Hematopoietic multipotent progenitor cell treated with erythropoietin and hydrocortisone succinate and interleukin-3 and kit ligand, for 17 days (in vitro differentiated cells): ENCODE measurements around the gene TMCC2.
A peak's percentile ranks its signal among the peaks of the same experiment; 100 is the strongest.

Experiments
- DNase-seq: peaks from one replicate; pipeline ENCODE4 v3.0.0-alpha.2; 2015; ENCODE audit warnings: low spot score

The TMCC2 gene

DNA sequence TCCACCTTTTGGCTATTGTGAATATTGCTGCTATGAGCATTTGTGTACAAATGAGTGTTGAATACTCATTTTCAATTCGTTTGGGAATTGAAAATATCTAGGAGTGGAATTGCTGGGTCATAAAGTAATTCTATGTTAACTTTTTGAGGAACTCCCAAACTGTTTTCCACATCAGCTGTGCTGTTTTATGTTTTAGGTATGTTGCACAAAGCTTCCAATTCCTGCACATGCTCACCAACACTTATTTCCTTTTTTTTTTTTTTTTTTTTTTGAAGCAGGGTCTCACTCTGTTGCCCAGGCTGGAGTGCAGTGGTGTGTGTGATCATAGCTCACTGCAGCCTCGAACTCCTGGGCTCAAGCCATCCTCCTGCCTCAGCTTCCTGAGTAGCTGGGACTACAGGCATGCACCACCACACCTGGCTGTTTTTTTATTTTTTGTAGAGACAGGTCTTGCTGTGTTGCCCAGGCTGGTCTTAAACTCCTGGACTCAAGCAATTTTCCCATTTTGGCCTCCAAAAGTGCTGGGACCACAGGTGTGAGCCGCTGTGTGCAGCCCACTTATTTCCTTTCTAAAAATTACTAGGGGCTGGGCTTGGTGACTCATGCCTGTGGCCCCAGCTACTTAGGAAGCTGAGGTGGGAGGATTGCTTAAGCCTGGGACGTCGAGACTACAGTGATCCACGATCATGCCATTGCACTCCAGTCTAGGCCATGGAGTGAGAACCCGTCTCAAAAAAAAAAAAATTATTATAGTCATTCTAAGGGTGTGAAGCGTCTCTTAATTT, 33.4 kb downstream of the TMCC2 start:
- DNase-seq, result peak; percentile 58

DNA sequence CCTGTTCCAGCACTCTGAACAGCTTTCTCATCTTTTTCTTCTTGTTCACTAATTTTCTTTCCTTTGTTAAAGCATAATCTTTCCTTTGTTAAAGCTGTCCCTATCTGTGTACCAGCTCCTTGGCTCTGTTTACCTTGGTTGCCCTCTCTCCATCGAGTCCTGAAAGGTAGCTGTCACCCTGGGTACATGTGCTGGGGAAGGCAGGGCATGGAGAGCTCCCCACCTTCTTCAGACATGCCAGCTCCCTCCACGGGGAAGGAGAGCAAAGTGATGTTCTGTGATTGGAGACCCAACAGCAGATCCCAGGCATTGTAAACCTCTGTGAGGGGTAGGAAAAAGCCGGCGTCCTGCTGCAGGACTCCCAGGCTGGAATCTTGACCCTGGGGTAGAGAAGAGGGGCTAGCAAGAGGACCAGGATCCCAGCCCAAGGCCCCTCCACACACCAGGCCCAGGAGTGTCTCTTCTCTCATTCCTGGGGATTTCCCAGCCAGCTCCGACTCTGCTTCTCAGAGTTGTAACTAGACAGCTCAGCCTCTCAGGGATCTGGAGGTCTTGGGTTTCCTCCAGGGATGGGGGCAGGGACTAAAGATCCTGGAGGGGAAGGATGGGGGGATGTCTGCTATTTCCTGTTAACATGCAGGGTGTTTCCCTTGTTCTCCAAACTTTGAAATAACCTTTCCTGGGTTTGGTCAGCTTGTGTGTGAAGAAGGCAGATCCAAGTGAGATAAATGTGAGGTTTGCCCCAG, 34.4 kb downstream of the TMCC2 start:
- DNase-seq, result peak; percentile 71

DNA sequence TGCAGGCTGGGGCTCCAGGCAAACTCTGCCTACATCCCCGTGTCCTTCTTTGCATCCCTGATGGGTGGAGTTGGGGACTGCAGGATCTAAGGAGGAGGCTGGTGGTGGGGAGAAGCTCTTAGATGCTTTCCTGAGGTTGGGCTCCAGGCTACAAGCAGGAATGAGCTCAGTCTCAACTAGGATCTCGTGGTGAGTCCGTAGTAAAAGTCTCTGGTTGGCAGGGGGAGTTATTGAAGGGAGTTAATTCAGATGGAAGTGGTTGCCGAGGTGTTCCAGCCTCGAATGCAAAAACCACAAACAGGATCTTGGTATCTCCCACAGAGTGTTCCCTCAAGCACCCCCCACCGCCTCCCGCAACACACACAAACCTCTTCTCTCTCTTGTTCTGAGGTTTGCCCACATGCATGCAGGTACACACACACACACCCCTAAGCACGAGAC, 35.0 kb downstream of the TMCC2 start:
- DNase-seq, result no peak

DNA sequence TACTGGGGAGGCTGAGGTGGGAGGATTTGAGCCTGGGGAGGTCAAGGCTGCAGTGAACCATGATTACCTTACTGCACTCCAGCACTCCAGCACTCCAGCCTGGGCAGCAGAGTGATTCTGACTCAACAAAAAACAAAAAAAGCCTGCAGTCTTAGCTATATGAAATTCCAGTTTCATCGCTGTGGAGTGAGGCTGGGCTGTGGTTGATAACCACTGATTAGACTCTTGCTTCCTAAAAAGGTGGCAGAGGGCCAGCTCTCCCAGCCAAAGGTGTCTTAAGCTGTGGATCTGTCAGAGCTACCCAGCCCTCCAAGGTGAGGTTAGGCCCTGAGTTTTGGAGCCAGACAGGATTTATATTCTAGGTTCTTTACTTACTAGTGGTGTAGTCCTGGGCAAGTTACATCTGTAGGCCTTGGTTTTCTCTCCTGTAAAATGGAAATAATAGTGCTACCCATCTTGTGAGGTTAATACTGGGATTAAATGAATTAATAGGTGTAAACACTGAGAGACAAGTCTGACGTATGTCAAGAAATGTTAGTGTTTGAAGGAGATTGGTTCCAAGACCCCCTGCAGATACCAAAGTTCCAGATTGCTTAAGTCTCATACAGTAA, 35.9 kb downstream of the TMCC2 start:
- peak; percentile 88 for DNase-seq

DNA sequence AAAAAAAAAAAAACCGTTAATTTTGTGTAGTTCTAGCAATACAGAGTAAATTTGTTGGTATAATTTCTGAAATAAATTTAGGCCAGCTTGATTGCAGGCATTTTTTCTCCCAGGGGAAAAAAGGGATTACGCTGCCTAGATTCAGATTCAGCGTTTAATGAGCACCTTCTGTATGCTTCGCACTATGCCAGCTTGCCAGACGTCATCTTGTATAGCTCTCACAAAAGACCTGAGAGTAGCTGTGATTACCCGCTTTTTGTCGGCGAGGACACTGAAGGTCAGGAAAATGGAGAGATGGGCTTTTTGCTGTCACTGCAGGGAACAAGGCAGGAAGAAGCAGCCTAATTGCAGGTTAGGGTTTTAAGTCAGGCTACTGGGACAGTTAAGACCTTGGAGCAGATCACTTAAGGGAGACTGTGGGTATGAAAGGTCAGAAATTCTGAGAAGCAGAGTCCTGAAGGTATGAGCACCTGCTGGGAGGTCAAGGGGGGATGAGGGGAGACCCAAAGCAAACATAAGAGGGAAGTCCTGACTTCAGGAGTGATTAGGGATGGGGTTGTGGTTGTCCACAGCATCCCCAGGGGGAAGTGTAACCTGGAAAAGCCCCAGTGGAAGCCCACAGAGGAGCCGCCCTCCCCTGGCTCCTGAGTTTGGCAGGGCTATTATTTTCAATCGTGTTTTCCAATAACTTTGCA, 39.0 kb downstream of the TMCC2 start:
- no peak for DNase-seq

DNA sequence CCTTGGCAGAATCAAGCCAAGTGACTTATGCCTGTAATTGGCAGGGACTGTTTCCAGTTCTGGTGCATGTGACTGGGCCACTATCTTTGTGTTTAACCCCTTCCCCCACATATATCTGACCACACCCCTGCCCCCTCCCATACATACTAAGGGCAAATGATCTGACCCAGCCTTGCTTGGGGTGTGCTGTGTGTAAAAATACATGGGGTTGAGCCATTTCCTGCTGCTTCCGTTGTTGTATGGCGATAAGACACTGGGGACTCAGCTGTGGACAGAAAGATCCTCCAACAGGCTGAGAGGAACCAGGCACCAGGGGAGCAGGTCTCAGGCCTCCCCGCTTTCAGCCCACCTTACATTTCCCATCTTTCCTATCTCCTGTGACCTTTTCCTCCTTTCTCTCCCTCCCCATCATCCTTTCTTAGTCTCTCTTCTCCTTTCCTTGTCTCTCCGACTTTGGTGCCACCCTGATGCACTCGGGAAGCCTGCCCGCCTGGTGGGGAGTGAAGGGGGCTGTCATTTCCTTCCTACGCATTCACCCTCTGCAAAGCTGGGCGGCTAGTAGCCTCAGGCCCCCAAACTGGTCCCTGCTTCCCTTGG, 39.7 kb downstream of the TMCC2 start:
- DNase-seq, result peak; percentile 64

DNA sequence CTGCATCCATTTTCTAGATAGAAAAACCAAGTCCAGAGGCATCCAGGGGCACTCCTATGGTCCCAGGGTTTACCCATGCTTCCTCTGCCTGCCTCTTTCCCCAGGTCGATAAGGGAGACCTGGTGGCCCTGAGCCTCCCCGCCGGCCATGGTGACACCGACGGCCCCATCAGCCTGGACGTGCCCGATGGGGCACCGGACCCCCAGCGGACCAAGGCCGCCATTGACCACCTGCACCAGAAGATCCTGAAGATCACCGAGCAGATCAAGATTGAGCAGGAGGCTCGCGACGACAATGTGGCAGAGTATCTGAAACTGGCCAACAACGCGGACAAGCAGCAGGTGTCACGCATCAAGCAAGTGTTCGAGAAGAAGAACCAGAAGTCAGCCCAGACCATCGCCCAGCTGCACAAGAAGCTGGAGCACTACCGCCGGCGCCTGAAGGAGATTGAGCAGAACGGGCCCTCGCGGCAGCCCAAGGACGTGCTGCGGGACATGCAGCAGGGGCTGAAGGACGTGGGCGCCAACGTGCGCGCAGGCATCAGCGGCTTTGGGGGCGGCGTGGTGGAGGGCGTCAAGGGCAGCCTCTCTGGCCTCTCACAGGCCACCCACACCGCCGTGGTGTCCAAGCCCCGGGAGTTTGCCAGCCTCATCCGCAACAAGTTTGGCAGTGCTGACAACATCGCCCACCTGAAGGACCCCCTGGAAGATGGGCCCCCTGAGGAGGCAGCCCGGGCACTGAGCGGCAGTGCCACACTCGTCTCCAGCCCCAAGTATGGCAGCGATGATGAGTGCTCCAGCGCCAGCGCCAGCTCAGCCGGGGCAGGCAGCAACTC, 41.3 kb downstream of the TMCC2 start:
- DNase-seq, result peak; percentile 44

DNA sequence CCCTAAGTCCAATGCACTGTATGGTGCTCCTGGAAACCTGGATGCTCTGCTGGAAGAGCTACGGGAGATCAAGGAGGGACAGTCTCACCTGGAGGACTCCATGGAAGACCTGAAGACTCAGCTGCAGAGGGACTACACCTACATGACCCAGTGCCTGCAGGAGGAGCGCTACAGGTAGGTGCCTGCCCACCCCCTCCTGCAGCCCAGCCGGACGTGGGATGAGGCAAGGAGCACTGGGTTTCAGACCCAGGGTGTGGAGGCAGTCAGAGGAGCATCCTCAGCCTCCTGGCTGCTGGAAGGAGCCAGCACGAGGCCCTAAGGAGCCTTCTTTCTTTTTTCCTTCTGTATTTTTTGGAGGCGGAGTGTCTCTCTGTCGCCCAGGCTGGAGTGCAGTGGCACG, 42.0 kb downstream of the TMCC2 start:
- DNase-seq, result no peak

DNA sequence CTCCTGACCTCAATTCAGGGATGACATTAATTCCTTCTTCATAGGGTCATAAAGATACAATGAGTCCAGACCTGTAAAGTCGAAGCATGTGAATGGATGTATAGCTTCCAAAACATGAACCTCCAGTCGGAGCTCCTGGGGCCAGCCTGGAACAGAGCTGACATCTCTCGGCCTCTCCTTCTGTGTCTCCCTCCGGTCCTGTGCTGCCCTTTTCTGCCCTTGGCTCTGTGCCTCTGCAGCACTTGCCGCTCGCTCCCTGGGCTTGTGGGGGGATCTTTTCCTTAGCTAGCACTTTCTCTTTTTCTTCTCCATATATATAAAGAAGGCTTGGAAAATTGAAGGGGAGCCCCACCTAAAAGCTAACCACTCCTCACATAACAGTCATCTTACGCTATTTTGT, 42.5 kb downstream of the TMCC2 start:
- no peak for DNase-seq

DNA sequence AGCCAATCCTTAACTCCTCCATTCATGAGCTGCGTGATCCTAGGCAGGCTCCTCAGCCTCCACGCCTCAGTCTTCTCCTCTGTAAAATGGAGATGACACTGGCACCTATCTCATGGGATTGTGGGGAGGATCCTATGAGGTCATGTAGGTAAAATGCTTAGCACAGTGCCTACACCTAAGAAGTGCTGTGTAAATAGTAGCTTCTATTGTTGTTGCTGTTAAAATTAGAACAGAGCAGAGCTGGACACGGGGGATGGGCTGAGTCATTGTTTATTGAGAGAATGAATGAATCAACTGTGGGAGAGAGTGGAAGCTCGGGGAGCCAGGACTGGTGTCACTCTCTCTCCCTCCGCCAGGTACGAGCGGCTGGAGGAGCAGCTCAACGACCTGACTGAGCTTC, 43.0 kb downstream of the TMCC2 start:
- DNase-seq, result peak; percentile 36

DNA sequence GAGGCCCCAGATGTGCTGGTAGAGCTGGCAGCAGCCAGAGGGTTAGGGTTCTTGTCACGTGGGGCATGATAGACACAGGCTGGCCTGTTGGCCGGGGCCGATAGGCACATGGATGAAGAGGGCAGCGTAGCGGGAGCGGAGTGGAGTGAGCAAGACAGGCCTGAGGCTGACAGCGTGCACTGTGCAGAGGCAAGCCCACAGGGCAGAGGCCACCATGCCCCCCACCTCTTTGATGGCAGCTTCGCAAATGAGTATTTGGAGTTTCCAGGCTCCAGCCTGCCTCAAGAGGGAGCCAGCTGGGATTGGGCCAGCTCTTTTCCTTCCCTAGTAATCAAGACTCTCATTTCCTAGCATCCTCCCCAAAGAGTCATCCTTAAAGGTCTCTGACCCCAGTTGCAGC, 43.5 kb downstream of the TMCC2 start:
- peak; percentile 51 for DNase-seq

DNA sequence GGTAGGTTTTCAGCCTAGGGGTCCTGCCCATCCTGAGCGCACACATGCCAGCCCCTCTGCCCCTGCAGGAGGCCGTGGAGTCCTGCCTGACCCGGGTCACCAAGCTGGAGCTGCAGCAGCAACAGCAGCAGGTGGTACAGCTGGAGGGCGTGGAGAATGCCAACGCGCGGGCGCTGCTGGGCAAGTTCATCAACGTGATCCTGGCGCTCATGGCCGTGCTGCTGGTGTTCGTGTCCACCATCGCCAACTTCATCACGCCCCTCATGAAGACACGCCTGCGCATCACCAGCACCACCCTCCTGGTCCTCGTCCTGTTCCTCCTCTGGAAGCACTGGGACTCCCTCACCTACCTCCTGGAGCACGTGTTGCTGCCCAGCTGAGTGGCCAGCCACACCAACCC, 44.0 kb downstream of the TMCC2 start:
- peak; percentile 39 for DNase-seq

DNA sequence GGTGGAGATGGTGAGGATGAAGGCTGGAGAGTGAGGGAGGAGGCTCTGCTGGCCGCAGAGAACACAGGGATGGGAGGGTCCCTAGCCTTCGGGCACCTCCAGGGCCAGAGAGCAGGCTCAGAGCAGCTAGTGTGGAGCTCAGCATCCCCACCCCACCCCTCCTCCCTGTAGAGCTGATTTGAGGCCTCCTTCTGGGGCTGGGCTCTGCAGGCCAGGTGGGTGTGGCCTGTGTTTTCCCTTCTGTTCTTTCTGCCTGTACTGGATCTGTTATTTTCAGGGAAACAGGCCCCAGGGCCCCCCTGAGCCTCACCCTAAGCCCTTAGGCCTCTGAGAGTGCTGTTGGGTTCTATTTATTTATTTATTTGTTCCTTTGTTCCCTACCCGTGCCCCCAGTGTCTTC, 44.8 kb downstream of the TMCC2 start:
- DNase-seq, result peak; percentile 58

DNA sequence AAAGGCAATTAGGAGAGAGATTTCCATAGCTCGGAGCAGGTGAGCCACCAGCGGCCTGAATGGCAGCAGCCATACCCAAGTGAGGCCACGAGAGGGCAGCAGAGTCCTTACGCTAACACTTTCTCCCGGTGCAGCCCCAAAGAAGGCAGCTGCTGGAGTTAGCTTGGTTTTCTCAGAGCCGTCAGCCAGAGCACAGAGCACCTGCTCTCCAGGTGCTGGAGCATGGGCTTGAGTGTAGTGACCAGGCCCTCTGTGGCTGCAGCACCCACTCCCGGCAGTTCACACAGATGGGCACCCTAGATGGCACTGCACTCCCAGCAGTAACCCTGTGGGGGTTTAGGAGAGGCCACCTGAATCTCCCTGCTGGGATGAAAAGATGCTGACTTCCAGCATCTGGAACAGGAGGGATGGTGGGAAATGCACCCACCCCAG, 45.8 kb downstream of the TMCC2 start:
- peak; percentile 86 for DNase-seq

DNA sequence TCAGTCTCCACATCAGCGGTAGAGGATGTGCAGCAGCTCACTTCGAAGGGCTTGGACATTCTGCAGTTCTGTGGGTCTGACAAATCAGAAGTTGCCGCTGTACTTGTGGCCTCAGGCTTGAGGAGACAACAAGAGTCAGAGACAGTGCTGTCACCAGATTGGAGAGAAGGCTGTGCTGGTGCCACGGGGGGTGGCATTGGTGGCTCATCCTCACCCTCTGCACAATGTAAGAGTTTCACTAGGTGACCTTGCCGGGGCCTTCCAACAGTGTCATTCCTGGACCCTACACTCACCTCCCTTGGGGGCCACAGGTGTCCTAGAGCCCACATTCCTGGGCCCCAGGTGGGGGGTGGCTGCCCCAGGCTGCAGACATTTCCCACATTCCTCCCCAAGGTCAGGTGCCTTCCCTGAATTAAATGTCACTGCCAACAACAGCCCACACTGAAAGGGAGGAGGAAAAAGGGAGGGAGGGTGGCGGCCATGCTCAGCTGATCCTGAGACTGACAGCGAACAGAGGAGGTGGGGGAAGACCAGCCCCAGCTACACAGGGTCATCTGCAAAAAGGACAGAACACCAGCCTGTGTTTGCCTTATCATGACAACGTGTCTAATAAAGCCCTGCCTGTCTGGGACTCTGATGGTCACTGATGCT, 46.4 kb downstream of the TMCC2 start:
- peak; percentile 65 for DNase-seq

DNA sequence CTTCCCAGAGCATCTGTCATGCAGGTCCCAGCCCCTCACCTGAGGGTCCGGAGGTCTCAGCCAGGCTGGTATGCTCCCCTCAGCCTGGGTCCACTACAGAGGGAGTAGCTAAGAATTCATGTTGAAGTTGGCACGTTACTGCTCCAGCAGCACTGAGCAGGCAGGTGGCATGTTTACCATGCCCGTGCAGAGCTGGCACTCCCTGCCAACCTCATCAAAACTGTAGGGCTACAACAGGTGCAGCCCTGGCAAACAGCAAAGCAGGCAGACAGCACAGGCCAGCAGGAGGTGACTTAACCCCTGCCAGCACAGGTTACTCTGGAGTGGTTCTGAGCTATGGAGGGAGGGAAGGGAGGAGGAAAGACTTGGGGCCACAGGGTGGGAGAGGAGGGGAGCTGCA, 47.4 kb downstream of the TMCC2 start:
- DNase-seq, result peak; percentile 69

DNA sequence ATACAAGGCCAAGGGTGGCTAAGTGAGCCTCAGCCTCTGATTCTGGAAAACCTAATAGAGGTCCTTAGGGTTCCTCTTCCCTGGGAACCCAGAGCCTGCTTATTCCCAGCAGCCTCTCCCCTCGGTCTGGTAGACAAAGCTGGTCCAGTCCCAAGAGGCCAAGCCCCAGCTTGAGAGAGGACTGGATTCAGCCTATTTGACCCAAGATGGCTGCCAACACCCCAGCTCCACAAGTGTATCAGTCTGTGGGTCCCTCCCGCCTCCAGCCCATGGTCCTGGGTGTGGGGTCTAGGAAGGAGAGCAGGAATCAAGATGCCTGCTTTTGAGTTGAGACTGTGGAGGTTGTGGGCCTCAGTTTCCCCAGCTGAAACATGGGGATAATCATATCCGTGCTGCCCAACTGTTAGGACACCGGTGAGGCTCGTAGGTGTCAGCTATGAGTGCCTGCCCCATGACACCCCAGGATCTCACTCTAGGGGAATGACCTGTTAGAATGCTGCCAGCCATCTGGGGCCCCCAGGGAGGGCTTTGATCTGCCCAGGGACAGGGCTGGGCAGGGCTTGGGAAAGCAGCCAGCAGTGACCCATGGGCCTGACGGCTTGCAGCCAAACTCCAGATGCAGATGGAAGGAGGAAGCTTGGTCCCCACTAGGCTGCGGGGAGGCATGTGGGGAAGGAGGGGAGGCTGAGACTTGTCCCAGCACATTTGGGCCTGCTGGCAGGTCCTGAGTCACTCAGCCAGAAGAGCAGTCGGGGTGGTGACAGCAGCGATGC, 48.4 kb downstream of the TMCC2 start:
- peak; percentile 55 for DNase-seq

DNA sequence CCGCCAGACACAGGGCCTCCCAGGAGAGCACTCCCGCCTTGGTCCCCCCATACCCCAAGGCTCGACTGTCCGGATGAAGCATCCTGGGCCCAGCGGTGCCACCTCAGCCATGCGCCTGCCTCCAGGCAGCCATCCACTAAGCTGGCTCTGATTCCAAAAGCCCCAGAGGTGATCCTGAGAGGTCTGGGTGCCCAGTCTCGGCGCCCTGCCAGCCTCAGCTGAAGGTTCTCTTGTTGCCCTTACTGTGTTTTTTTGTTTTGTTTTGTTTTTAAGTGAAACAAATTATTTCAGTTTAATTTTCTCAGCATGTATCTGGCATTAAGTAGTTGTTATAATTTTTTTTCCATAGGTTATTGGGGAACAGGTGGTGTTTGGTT, 48.9 kb downstream of the TMCC2 start:
- no peak for DNase-seq

DNA sequence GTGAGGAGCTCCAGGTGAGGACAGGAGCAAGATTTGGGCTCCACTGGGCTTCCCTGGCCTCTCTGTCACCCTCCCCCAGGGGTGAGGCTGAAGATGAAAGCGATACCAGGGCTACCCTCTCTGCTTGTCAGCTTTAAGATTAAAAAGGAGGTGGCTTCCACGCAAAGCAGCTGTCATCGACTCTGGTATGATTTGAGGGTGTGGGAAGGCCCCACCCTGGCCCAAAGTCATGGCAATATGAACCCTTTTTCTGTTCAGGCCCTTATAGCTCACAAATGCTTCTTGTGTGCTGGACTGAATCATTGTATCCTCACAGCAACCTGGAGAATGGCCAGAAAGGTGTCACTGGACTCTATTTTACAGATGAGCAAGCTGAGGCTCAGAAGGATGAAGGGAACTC, 52.2 kb downstream of the TMCC2 start:
- DNase-seq, result peak; percentile 15
